Neural progenitor cell (in vitro differentiated cells): ENCODE measurements around the gene PTDSS2. TPM values are rescaled to one million over a fixed set of nuclear protein-coding genes. Genes with fewer than 3 reads are reported as not detected.

ENCODE experiments used
- DNase-seq: peaks from one replicate; pipeline ENCODE4 v3.0.0-alpha.2; 2016; ENCODE audit warnings: low spot score
- H2AFZ ChIP-seq: fragments of 200-600 bp; sonication (generic); replicated peaks from 2 replicates; pipeline ENCODE4 v1.6.1; 2016; ENCODE audit warnings: antibody characterized with exemption
- H3F3A ChIP-seq: fragments of 200-600 bp; sonication (generic); 2 replicates; pipeline ENCODE4 v1.6.1; 2016; ENCODE audit warnings: antibody characterized with exemption, low read depth
- H3K27ac ChIP-seq: fragments of 200-600 bp; sonication (generic); 2 replicates; pipeline ENCODE4 v1.5.1; 2016; ENCODE audit warnings: mild to moderate bottlenecking
- H3K27me3 ChIP-seq: fragments of 200-600 bp; sonication (generic); 2 replicates; pipeline ENCODE4 v1.6.1; 2016; ENCODE audit warnings: mild to moderate bottlenecking, moderate library complexity
- H3K36me3 ChIP-seq: fragments of 200-600 bp; sonication (generic); 2 replicates; pipeline ENCODE4 v1.5.1; 2016
- H3K4me1 ChIP-seq: fragments of 200-600 bp; sonication (generic); 2 replicates; pipeline ENCODE4 v1.6.1; 2016; ENCODE audit warnings: mixed run types
- H3K4me2 ChIP-seq: fragments of 200-600 bp; sonication (generic); 2 replicates; pipeline ENCODE4 v1.6.1; 2016
- H3K4me3 ChIP-seq: fragments of 200-600 bp; sonication (generic); 2 replicates; pipeline ENCODE4 v1.5.1; 2016
- H3K79me2 ChIP-seq: fragments of 200-600 bp; sonication (generic); 2 replicates; pipeline ENCODE4 v1.6.1; 2016; ENCODE audit warnings: low read depth
- H3K9ac ChIP-seq: fragments of 200-600 bp; sonication (generic); 2 replicates; pipeline ENCODE4 v1.6.1; 2016
- H3K9me3 ChIP-seq: fragments of 200-600 bp; sonication (generic); 2 replicates; pipeline ENCODE4 v1.5.1; 2016; ENCODE audit warnings: low read depth
- H4K20me1 ChIP-seq: fragments of 200-600 bp; sonication (generic); 2 replicates; pipeline ENCODE4 v1.6.1; 2016; ENCODE audit warnings: low read depth
- H3K27ac Mint-ChIP-seq: 3 replicates; pipeline ENCODE4 v1.8.0; 2021; ENCODE audit warnings: mixed read lengths
- H3K27me3 Mint-ChIP-seq: 2 replicates; pipeline ENCODE4 v1.8.0; 2022; ENCODE audit warnings: low read depth, mild to moderate bottlenecking, inconsistent platforms, moderate library complexity, mixed read lengths; ENCODE audit not compliant: insufficient read depth
- H3K36me3 Mint-ChIP-seq: 3 replicates; pipeline ENCODE4 v1.8.0; 2021; ENCODE audit warnings: mixed read lengths
- H3K4me1 Mint-ChIP-seq: 3 replicates; pipeline ENCODE4 v1.8.0; 2021; ENCODE audit warnings: mixed read lengths
- H3K4me3 Mint-ChIP-seq: 3 replicates; pipeline ENCODE4 v1.8.0; 2021; ENCODE audit warnings: mild to moderate bottlenecking, moderate library complexity, mixed read lengths
- H3K9me3 Mint-ChIP-seq: 3 replicates; pipeline ENCODE4 v1.8.0; 2020; ENCODE audit warnings: mixed read lengths
- CTCF ChIP-seq: fragments of 200-600 bp; sonication (generic); IDR thresholded peaks from 2 replicates; pipeline ENCODE4 v1.5.1; 2017; ENCODE audit warnings: antibody characterized with exemption, mild to moderate bottlenecking
- EZH2 ChIP-seq: fragments of 200-600 bp; sonication (generic); IDR thresholded peaks from 2 replicates; pipeline ENCODE4 v1.6.1; 2017; ENCODE audit warnings: antibody characterized with exemption, mild to moderate bottlenecking, moderate library complexity
- EZH2phosphoT487 ChIP-seq: fragments of 200-600 bp; sonication (generic); IDR thresholded peaks from 2 replicates; pipeline ENCODE4 v1.6.1; 2017; ENCODE audit warnings: antibody characterized with exemption
- total RNA-seq: library from RNA; depleted of rRNA; stranded (reverse); fragments of >200 nt; gene quantifications from 2 replicates; pipeline ENCODE4 v1.2.3, GENCODE V29; 2015; ENCODE audit warnings: low replicate concordance

Gene PTDSS2
- total RNA-seq, 1 donor from 2014 or later: 24.7 TPM

- H3K27ac ChIP-seq: no peak overlapping the region
- Mint-ChIP-seq H3K9me3 (peaks cover 3% of the 10 kb centered on the region), H3K27ac (peak overlapping the region; percentile 69), H3K4me3 (no peak overlapping the region), H3K27me3 (peaks cover 8% of the 10 kb centered on the region), H3K4me1 (peaks cover 6% of the 10 kb centered on the region), H3K36me3 (peaks cover 25% of the 10 kb centered on the region)
- no peaks in the 10 kb centered on the region for H3K36me3 ChIP-seq
- no peak for DNase-seq
- H3K79me2 ChIP-seq: no peaks in the 10 kb centered on the region
- no peaks in the 10 kb centered on the region for H4K20me1 ChIP-seq
- H3K4me1 ChIP-seq: no peaks in the 10 kb centered on the region
- H3K27me3 ChIP-seq: no peaks in the 10 kb centered on the region
- H3F3A ChIP-seq: peaks cover 18% of the 10 kb centered on the region
- no peaks in the 10 kb centered on the region for H3K9me3 ChIP-seq
- H2AFZ ChIP-seq: no peak overlapping the region
- no peak overlapping the region for H3K9ac ChIP-seq
- H3K4me3 ChIP-seq: no peak overlapping the region
- no peak for TF ChIP-seq EZH2phosphoT487
- no peak for TF ChIP-seq EZH2
- TF ChIP-seq CTCF: no peak
- no peak overlapping the region for H3K4me2 ChIP-seq
These were observed 44.9 kb downstream of the PTDSS2 start for GRCh38 chr11:494761-495536.

GRCh38 chr11:495537-495931 is 45.5 kb downstream of the PTDSS2 start:
- Histone ChIP-seq H3K9me3 (no peaks in the 10 kb centered on the region), H3K4me3 (no peak overlapping the region), H3K27ac (no peak overlapping the region), H3K4me1 (no peaks in the 10 kb centered on the region), H3F3A (peaks cover 18% of the 10 kb centered on the region), H3K9ac (no peak overlapping the region), H4K20me1 (no peaks in the 10 kb centered on the region), H3K4me2 (no peak overlapping the region), H3K27me3 (no peaks in the 10 kb centered on the region), H3K79me2 (no peaks in the 10 kb centered on the region), H2AFZ (no peak overlapping the region), H3K36me3 (no peaks in the 10 kb centered on the region)
- TF ChIP-seq EZH2phosphoT487: no peak
- TF ChIP-seq EZH2: no peak
- no peak for TF ChIP-seq CTCF
- Mint-ChIP-seq H3K36me3 (peaks cover 25% of the 10 kb centered on the region), H3K4me3 (no peak overlapping the region), H3K27ac (no peak overlapping the region), H3K27me3 (peaks cover 8% of the 10 kb centered on the region), H3K9me3 (peaks cover 3% of the 10 kb centered on the region), H3K4me1 (peaks cover 6% of the 10 kb centered on the region)
- no peak for DNase-seq

GRCh38 chr11:496834-497564 is 46.9 kb downstream of the PTDSS2 start:
- Histone ChIP-seq H3K79me2 (no peaks in the 10 kb centered on the region), H4K20me1 (no peaks in the 10 kb centered on the region), H3K4me3 (no peak overlapping the region), H3K27me3 (no peaks in the 10 kb centered on the region), H2AFZ (no peak overlapping the region), H3K9ac (no peak overlapping the region), H3F3A (peaks cover 18% of the 10 kb centered on the region), H3K4me2 (no peak overlapping the region), H3K36me3 (no peaks in the 10 kb centered on the region), H3K4me1 (no peaks in the 10 kb centered on the region), H3K9me3 (no peaks in the 10 kb centered on the region), H3K27ac (no peak overlapping the region)
- H3K4me3 Mint-ChIP-seq: peak overlapping the region; percentile 7
- peaks cover 6% of the 10 kb centered on the region for H3K4me1 Mint-ChIP-seq
- H3K27me3 Mint-ChIP-seq: peaks cover 8% of the 10 kb centered on the region
- peaks cover 28% of the 10 kb centered on the region for H3K36me3 Mint-ChIP-seq
- peaks cover 3% of the 10 kb centered on the region for H3K9me3 Mint-ChIP-seq
- TF ChIP-seq CTCF (no peak), EZH2phosphoT487 (no peak), EZH2 (no peak)
- no peak overlapping the region for H3K27ac Mint-ChIP-seq
- no peak for DNase-seq
